EH (cell line): ENCODE results near the gene IKZF5.
A peak's percentile ranks its signal among the peaks of the same experiment; 100 is the strongest.

ENCODE experiments used
- DNase-seq: peaks from one replicate; pipeline ENCODE4 v3.0.0-alpha.2; 2015; ENCODE audit warnings: low read depth

Gene IKZF5

GRCh38 chr10:123014772-123015171 is 6.2 kb upstream of the IKZF5 start:
- no peak for DNase-seq

GRCh38 chr10:123013456-123014419 is 5.1 kb upstream of the IKZF5 start:
- no peak for DNase-seq

GRCh38 chr10:123011987-123012386 is 3.4 kb upstream of the IKZF5 start:
- DNase-seq, result no peak

GRCh38 chr10:123009105-123009820 is 668 bp upstream of the IKZF5 start:
- DNase-seq, result peak; percentile 21

GRCh38 chr10:123007558-123008354 is 839 bp downstream of the IKZF5 start:
- DNase-seq, result peak; percentile 63

- DNase-seq, result no peak
These were observed 4.3 kb downstream of the IKZF5 start for GRCh38 chr10:123004298-123004697.

GRCh38 chr10:123001370-123001769 is 7.2 kb downstream of the IKZF5 start:
- DNase-seq, result no peak

- no peak for DNase-seq
These were observed 8.4 kb downstream of the IKZF5 start for GRCh38 chr10:123000155-123000554.

- peak; percentile 11 for DNase-seq
These were observed 9.2 kb downstream of the IKZF5 start for GRCh38 chr10:122999347-122999746.

GRCh38 chr10:122998934-122999333 is 9.7 kb downstream of the IKZF5 start:
- DNase-seq, result no peak

GRCh38 chr10:122998360-122998917 is 10.2 kb downstream of the IKZF5 start:
- no peak for DNase-seq

- no peak for DNase-seq
These were observed 10.7 kb downstream of the IKZF5 start for GRCh38 chr10:122997864-122998263.

GRCh38 chr10:122995936-122996335 is 12.7 kb downstream of the IKZF5 start:
- DNase-seq, result no peak

GRCh38 chr10:122993797-122994336 is 14.7 kb downstream of the IKZF5 start:
- no peak for DNase-seq

GRCh38 chr10:122992031-122992585 is 16.5 kb downstream of the IKZF5 start:
- no peak for DNase-seq

- DNase-seq, result peak; percentile 25
These were observed 18.3 kb downstream of the IKZF5 start for GRCh38 chr10:122990278-122990677.

GRCh38 chr10:122988501-122988900 is 20.1 kb downstream of the IKZF5 start:
- DNase-seq, result peak; percentile 42

GRCh38 chr10:122986335-122986734 is 22.3 kb downstream of the IKZF5 start:
- DNase-seq, result no peak

- DNase-seq, result no peak
These were observed 23.9 kb downstream of the IKZF5 start for GRCh38 chr10:122984708-122985107.

- DNase-seq, result no peak
These were observed 24.7 kb downstream of the IKZF5 start for GRCh38 chr10:122983898-122984297.

- DNase-seq, result peak; percentile 49
These were observed 27.5 kb downstream of the IKZF5 start for GRCh38 chr10:122981066-122981464.
